ENCODE data around the gene DRC1. TPM values are rescaled to one million over a fixed set of nuclear protein-coding genes. Genes with fewer than 3 reads are reported as not detected.

Gene DRC1
- total RNA-seq, 4 donors from 2014 or later, result not detected

GRCh38 chr2:26503231-26503880 lies 101.6 kb downstream of the DRC1 start:
- peak; percentile 29 to 93 for DNase-seq (ENCODE audit: low spot score in 2 of 2)

GRCh38 chr2:26504002-26504401 lies 102.3 kb downstream of the DRC1 start:
- no peak overlapping the region for H3K4me3 ChIP-seq (ENCODE audit: low read depth, poor library complexity, severe bottlenecking)
- TF ChIP-seq CTCF (IDR thresholded peaks at IDR 0.05), result no peak
- intact Hi-C loops (cut with DNase I; ENCODE audit: low total_unique reads), result no loop called here
- WGBS, 2 donors, result 58% methylated on average over 13 of the region's 13 CpGs
- no peak for DNase-seq (ENCODE audit: low spot score in 2 of 2)

More at GRCh38 chr2:26503231-26503880, 101.6 kb downstream of the DRC1 start:
- TF ChIP-seq POLR2A (IDR thresholded peaks at IDR 0.05), result no peak
- TF ChIP-seq CTCF (IDR thresholded peaks at IDR 0.05), result no peak
- H3K4me3 ChIP-seq (ENCODE audit: low read depth, poor library complexity, severe bottlenecking), result no peak overlapping the region
- WGBS, 2 donors, result 2 to 3% methylated on average over 37 to 38 of the region's 41 CpGs
- intact Hi-C loops (cut with DNase I; ENCODE audit: low total_unique reads), result no loop called here

DNA sequence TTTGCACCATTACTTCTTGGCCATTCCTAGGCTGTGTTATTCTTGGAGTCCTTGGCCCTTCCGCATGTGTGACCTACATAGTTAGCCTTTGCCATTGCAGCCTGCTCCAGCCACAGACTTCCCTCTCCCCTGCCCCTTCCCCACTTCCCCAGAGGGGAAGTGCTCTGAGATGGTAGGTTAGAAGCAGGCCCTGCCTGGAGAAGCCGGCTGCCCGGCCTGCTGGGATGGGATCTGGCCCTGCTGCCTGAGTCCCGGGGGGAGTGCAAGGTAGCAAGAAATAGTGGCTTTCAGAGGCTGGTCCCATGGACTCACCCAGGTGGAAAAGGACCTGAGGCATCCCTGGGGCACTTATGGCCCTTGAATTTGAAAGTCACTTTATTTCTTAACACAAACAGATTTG lies 104.6 kb downstream of the DRC1 start:
- 72 to 93% methylated on average over 4 of the region's 4 CpGs for WGBS, 2 donors
- intact Hi-C loops (cut with DNase I; ENCODE audit: low total_unique reads), result no loop called here
- no peak for TF ChIP-seq POLR2A (IDR thresholded peaks at IDR 0.05)
- no peak for TF ChIP-seq CTCF (IDR thresholded peaks at IDR 0.05)
- no peak for DNase-seq (ENCODE audit: low spot score in 2 of 2)
- H3K4me3 ChIP-seq (ENCODE audit: low read depth, poor library complexity, severe bottlenecking), result no peak overlapping the region

Other genes starting within 250 kb of the DRC1 start
- under 1 TPM; 0.04 to 0.95 (median 0.45) TPM for gene GAREM2, start 228.8 kb upstream of the DRC1 start, total RNA-seq
- gene HADHA, start 157.3 kb upstream of the DRC1 start, total RNA-seq, result 100 to 1,000 TPM; 125 to 170 (median 131) TPM
- gene HADHB, start 157.0 kb upstream of the DRC1 start, total RNA-seq, result 100 to 1,000 TPM; 101 to 139 (median 111) TPM
- 10 to 100 TPM; 24.7 to 34.3 (median 29.2) TPM for gene SELENOI, start 55.8 kb upstream of the DRC1 start, total RNA-seq
- gene ADGRF3, start 55.1 kb upstream of the DRC1 start, total RNA-seq, result under 1 TPM in 3 of 4 donors, not detected in 1; 0.05 to 0.25 (median 0.06) TPM
- under 1 TPM in 2 of 4 donors, not detected in 2; 0.49 to 0.89 TPM for gene OTOF, start 76.2 kb downstream of the DRC1 start, total RNA-seq
- not detected for gene CIB4, start 239.4 kb downstream of the DRC1 start, total RNA-seq

All from lower leg skin (tissue), 4 donors.